H1 (cell line): ENCODE measurements around the gene ARMC6. TPM values are rescaled to one million over a fixed set of nuclear protein-coding genes. Genes with fewer than 3 reads are reported as not detected.

Experiments used
- CTCF ChIA-PET: fragments of 300-600 bp; sonication (Branson Sonifier 250); formaldehyde crosslinking; loops from one replicate; lab custom pipeline; 2021; ENCODE audit not compliant: partially characterized antibody; lab: Charles Lee
- POLR2A ChIA-PET: fragments of 300-600 bp; sonication (Branson Sonifier 250); formaldehyde crosslinking; loops from one replicate; lab custom pipeline; 2021; ENCODE audit warnings: inconsistent platforms; ENCODE audit not compliant: partially characterized antibody; lab: Charles Lee
- DNase-seq, 2 experiments: peaks; one replicate each; pipeline versions ENCODE4 v3.0.0 to v3.0.0-alpha.2; 2010 to 2022; ENCODE audit warnings: low spot score in 2 of 2, low read depth in 1 of 2, mixed read lengths in 1 of 2
- FAIRE-seq: peaks from 2 replicates; lab custom pipeline; 2011; peaks lifted over from hg19 to GRCh38; lab: Jason Lieb, UNC
- H2AFZ ChIP-seq: 2 replicates; pipeline ENCODE4 v1.8.1; 2012; ENCODE audit warnings: low read length, inconsistent platforms
- H2AK5ac ChIP-seq: 2 replicates; pipeline ENCODE4 v1.6.1; 2013; ENCODE audit warnings: low read depth, low read length
- H2BK120ac ChIP-seq: replicated peaks from 2 replicates; pipeline ENCODE3; 2013; ENCODE audit warnings: low read depth, low read length, inconsistent platforms
- H2BK12ac ChIP-seq: 2 replicates; pipeline ENCODE4 v1.6.1; 2013; ENCODE audit warnings: low read depth, low read length
- H2BK15ac ChIP-seq: 2 replicates; pipeline ENCODE4 v1.6.1; 2013; ENCODE audit warnings: low read length
- H2BK20ac ChIP-seq: 2 replicates; pipeline ENCODE4 v1.6.1; 2013; ENCODE audit warnings: low read length
- H2BK5ac ChIP-seq: 2 replicates; pipeline ENCODE4 v1.6.1; 2013; ENCODE audit warnings: low read depth, low read length
- H3K14ac ChIP-seq: 2 replicates; pipeline ENCODE4 v1.6.1; 2013; ENCODE audit warnings: inconsistent platforms; ENCODE audit not compliant: insufficient read length
- H3K18ac ChIP-seq: 2 replicates; pipeline ENCODE4 v1.6.1; 2013; ENCODE audit warnings: low read length; ENCODE audit errors: extremely low read depth
- H3K23ac ChIP-seq: 2 replicates; pipeline ENCODE4 v1.6.1; 2013; ENCODE audit warnings: inconsistent platforms; ENCODE audit not compliant: insufficient read length
- H3K23me2 ChIP-seq: 2 replicates; pipeline ENCODE4 v1.6.1; 2013; ENCODE audit warnings: low read depth, low read length
- H3K27ac ChIP-seq: 2 replicates; pipeline ENCODE4 v1.6.1; 2011; ENCODE audit warnings: low read depth, low read length, inconsistent platforms
- H3K27me3 ChIP-seq, 4 experiments: replicated peaks in 1 of 4; 1 replicate in 1 of 4; 2 replicates in 3 of 4; pipeline versions ENCODE4 v1.6.1 to v1.8.1; 2011 to 2013; ENCODE audit warnings: low read length in 3 of 4, mild to moderate bottlenecking in 3 of 4, inconsistent platforms in 2 of 4, mixed read lengths in 2 of 4, moderate library complexity in 1 of 4; ENCODE audit not compliant: control insufficient read depth in 3 of 4, insufficient read depth in 3 of 4; ENCODE audit errors: extremely low read depth in 1 of 4
- H3K36me3 ChIP-seq, 4 experiments: 2 replicates each; pipeline versions ENCODE4 v1.6.1 to v1.8.1; 2011 to 2013; ENCODE audit warnings: mild to moderate bottlenecking in 4 of 4, low read length in 3 of 4, moderate library complexity in 2 of 4, control low read depth in 1 of 4, inconsistent platforms in 1 of 4; ENCODE audit not compliant: insufficient read depth in 4 of 4, control insufficient read depth in 2 of 4
- H3K4ac ChIP-seq: replicated peaks from 2 replicates; pipeline ENCODE3; 2013; ENCODE audit warnings: low read length, low read depth, mixed read lengths, inconsistent platforms; ENCODE audit not compliant: insufficient read length
- H3K4me1 ChIP-seq, 4 experiments: replicated peaks in 1 of 4; 1 replicate in 1 of 4; 2 replicates in 3 of 4; pipeline versions ENCODE4 v1.6.1 to v1.8.1; 2011 to 2013; ENCODE audit warnings: low read length in 3 of 4, inconsistent platforms in 2 of 4, mixed read lengths in 1 of 4; ENCODE audit not compliant: insufficient read depth in 4 of 4, control insufficient read depth in 3 of 4
- H3K4me2 ChIP-seq, 2 experiments: 2 replicates each; pipeline versions ENCODE4 v1.6.1 to v1.8.1; 2011 to 2013; ENCODE audit warnings: low read depth in 2 of 2, low read length in 2 of 2, control low read depth in 1 of 2, inconsistent platforms in 1 of 2, mild to moderate bottlenecking in 1 of 2; ENCODE audit not compliant: insufficient read depth in 1 of 2
- H3K4me3 ChIP-seq, 4 experiments: fragments of 200-600, 300-600 bp in 1 of 4; sonication (generic), shearing (Covaris generic), sonication (Bioruptor Twin) in 1 of 4; 2 replicates each; pipeline versions ENCODE4 v1.5.1 to v1.8.1; 2011 to 2016; ENCODE audit warnings: low read length in 4 of 4, low read depth in 3 of 4, control low read depth in 2 of 4, inconsistent platforms in 2 of 4, mild to moderate bottlenecking in 2 of 4, mixed read lengths in 1 of 4, moderate library complexity in 1 of 4; ENCODE audit not compliant: insufficient read depth in 2 of 4; ENCODE audit errors: extremely low read depth in 1 of 4
- H3K56ac ChIP-seq: replicated peaks from 2 replicates; pipeline ENCODE3; 2013; ENCODE audit warnings: low read depth, mild to moderate bottlenecking, mixed read lengths, low read length, inconsistent platforms; ENCODE audit not compliant: insufficient read length
- H3K79me1 ChIP-seq: 2 replicates; pipeline ENCODE4 v1.6.1; 2013; ENCODE audit warnings: low read depth, low read length, control low read depth
- H3K79me2 ChIP-seq, 2 experiments: 2 replicates each; pipeline versions ENCODE4 v1.6.1 to v1.8.1; 2012 to 2013; ENCODE audit warnings: low read length in 2 of 2, mild to moderate bottlenecking in 2 of 2, inconsistent platforms in 1 of 2; ENCODE audit not compliant: insufficient read depth in 2 of 2, control insufficient read depth in 1 of 2
- H3K9ac ChIP-seq, 4 experiments: replicated peaks in 1 of 4; 1 replicate in 1 of 4; 2 replicates in 3 of 4; pipeline versions ENCODE4 v1.6.1 to v1.8.1; 2011 to 2013; ENCODE audit warnings: low read depth in 3 of 4, low read length in 3 of 4, control low read depth in 2 of 4, mild to moderate bottlenecking in 2 of 4, moderate library complexity in 2 of 4, inconsistent platforms in 1 of 4; ENCODE audit errors: extremely low read depth in 1 of 4
- H3K9me3 ChIP-seq, 2 experiments: 2 replicates each; pipeline versions ENCODE4 v1.6.1 to v1.8.1; 2012 to 2013; ENCODE audit warnings: mild to moderate bottlenecking in 2 of 2, moderate library complexity in 2 of 2, control low read depth in 1 of 2, inconsistent platforms in 1 of 2, low read depth in 1 of 2, low read length in 1 of 2, mixed read lengths in 1 of 2; ENCODE audit not compliant: insufficient read depth in 2 of 2
- H4K20me1 ChIP-seq, 2 experiments: replicated peaks in 1 of 2; 2 replicates each; pipeline versions ENCODE3 to v1.8.1; 2011 to 2013; ENCODE audit warnings: inconsistent platforms in 2 of 2, low read length in 2 of 2, mild to moderate bottlenecking in 1 of 2; ENCODE audit not compliant: insufficient read depth in 2 of 2, control insufficient read depth in 1 of 2
- H4K5ac ChIP-seq: 2 replicates; pipeline ENCODE4 v1.6.1; 2013; ENCODE audit warnings: low read length, low read depth, mixed read lengths, inconsistent platforms; ENCODE audit not compliant: insufficient read length
- H4K8ac ChIP-seq: 2 replicates; pipeline ENCODE4 v1.8.0; 2013; ENCODE audit warnings: mild to moderate bottlenecking, moderate library complexity, low read length, inconsistent platforms; ENCODE audit not compliant: insufficient read depth; ENCODE audit errors: extremely low read depth
- H4K91ac ChIP-seq: replicated peaks from 2 replicates; pipeline ENCODE3; 2013; ENCODE audit warnings: low read length, mixed read lengths, inconsistent platforms; ENCODE audit not compliant: insufficient read length
- BRCA1 ChIP-seq: IDR thresholded peaks from 2 replicates; pipeline ENCODE4 v1.6.1; 2012; ENCODE audit warnings: low read depth, low read length, improper control_type of control experiment
- CBX5 ChIP-seq: fragments of 300-800, 300-1000 bp; sonication (generic); IDR thresholded peaks from 2 replicates; pipeline ENCODE4 v1.7.1; 2016; ENCODE audit warnings: antibody characterized with exemption, low read length, low read depth
- CREB1 ChIP-seq: IDR thresholded peaks from 2 replicates; pipeline ENCODE4 v1.6.1; 2012; ENCODE audit warnings: inconsistent platforms
- HDAC6 ChIP-seq: IDR thresholded peaks from one replicate; pipeline ENCODE4 v1.7.1; 2012; ENCODE audit warnings: low read depth, mild to moderate bottlenecking, inconsistent platforms, low read length, moderate library complexity
- NRF1 ChIP-seq: IDR thresholded peaks from 2 replicates; pipeline ENCODE4 v1.6.1; 2011; ENCODE audit warnings: mild to moderate bottlenecking, low read depth, low read length, improper control_type of control experiment
- POLR2A ChIP-seq, 2 experiments: IDR thresholded peaks; 1 replicate in 1 of 2; 2 replicates in 1 of 2; pipeline ENCODE4 v1.6.1; 2011; ENCODE audit warnings: low read depth in 2 of 2, low read length in 2 of 2, mild to moderate bottlenecking in 2 of 2; ENCODE audit errors: control extremely low read depth in 1 of 2
- POLR2AphosphoS5 ChIP-seq: IDR thresholded peaks from 2 replicates; pipeline ENCODE4 v1.6.1; 2011; ENCODE audit warnings: low read depth, low read length
- SIRT6 ChIP-seq: IDR thresholded peaks from one replicate; pipeline ENCODE4 v1.7.1; 2012; ENCODE audit warnings: low read length, inconsistent platforms
- WGBS, 2 experiments: shearing (Covaris generic) in 1 of 2; methylation state at CpG; one replicate each; pipeline versions ENCODE4 v1.1.6 to v1.1.7; 2013 to 2015; ENCODE audit warnings: low lambda C conversion rate in 2 of 2, mixed read lengths in 2 of 2, inconsistent platforms in 1 of 2, low coverage in 1 of 2, missing lambda C conversion rate in 1 of 2; ENCODE audit not compliant: insufficient replicate concordance in 2 of 2, insufficient coverage in 1 of 2, insufficient read length in 1 of 2; ENCODE audit errors: extremely low coverage in 1 of 2, missing lambda C conversion rate in 1 of 2; 5-methylcytosine and 5-hydroxymethylcytosine counted together
- polyA plus RNA-seq, 7 experiments: library from polyadenylated mRNA; depleted of rRNA in 3 of 7; stranded (reverse) in 5 of 7; unstranded in 2 of 7; fragments of >200 nt in 5 of 7; fragments of 200-250 nt in 2 of 7; gene quantifications; 1 replicate in 5 of 7; 2 replicates in 1 of 7; 4 replicates in 1 of 7; pipeline versions ENCODE4 v1.2.1 to v1.2.3, GENCODE V29; 2011 to 2013; ENCODE audit warnings: missing spikeins in 2 of 7, mixed read lengths in 2 of 7
- total RNA-seq: library from RNA; stranded (reverse); fragmentation: NEBNext Ultra II Directional; extraction: Animal tissue kit (Norgen Biotek cat#: 25700); gene quantifications from 2 replicates; pipeline ENCODE4 v1.2.1, GENCODE V29; 2021

Gene ARMC6
- total and polyA plus RNA-seq, 2 of the 8 experiments (the other 6 are each of a cell fraction or from before 2014, with no cell fraction given): 67.1 to 68.3 TPM

DNA sequence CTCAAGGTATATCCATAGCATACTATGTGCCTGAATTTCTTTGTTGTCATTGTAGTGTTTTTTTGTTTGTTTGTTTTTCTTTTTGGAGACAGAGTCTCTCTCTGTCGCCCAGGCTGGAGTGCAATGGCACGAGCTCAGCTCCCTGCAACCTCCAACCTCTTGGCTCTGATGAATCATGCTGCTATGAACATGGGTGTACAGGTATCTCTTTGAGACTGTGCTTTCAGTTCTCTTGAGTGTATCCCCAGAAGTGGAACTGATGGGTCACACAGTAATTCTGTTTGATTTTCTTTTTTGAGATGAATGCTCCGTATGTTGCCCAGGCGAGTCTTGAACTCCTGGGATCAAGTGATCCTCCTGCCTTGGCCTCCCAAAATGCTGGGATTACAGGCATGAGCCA lies 16.7 kb downstream of the ARMC6 start:
- H3K36me3 ChIP-seq: peaks cover 15 to 38% (median 32%) of the 10 kb centered on the region in 4 experiments

More for the DNA sequence above, 16.7 kb downstream of the ARMC6 start:
- no peak overlapping the region for H3K18ac ChIP-seq
- no peak overlapping the region for H3K27ac ChIP-seq
- no peak overlapping the region for H2BK15ac ChIP-seq
- H3K23me2 ChIP-seq: no peaks in the 10 kb centered on the region
- H4K5ac ChIP-seq: no peak overlapping the region
- POLR2A ChIA-PET: interaction anchor here (0.6 to 1.4 kb wide), 2 partner anchors 10 to 580 kb away, joined by 3 read pairs; no protein-coding TSS in a partner anchor
- no peaks in the 10 kb centered on the region; a peak in 1 of 7 replicates for H3K27me3 ChIP-seq
- H4K8ac ChIP-seq: no peak overlapping the region
- CTCF ChIA-PET: interaction anchor here (1.0 to 6.8 kb wide), 8 partner anchors 10 to 178 kb away, joined by 3 to 58 read pairs (median 19); no protein-coding TSS in a partner anchor
- no peaks in the 10 kb centered on the region for H3K79me2 ChIP-seq
- H2BK20ac ChIP-seq: no peak overlapping the region
- no peak overlapping the region for H3K56ac ChIP-seq
- no peak overlapping the region for H3K9ac ChIP-seq
- H2BK12ac ChIP-seq: no peak overlapping the region
- no peak overlapping the region for H3K23ac ChIP-seq
- no peak overlapping the region for H3K4ac ChIP-seq
- H2AK5ac ChIP-seq: no peak overlapping the region
- no peak overlapping the region for H3K4me2 ChIP-seq
- 90% methylated on average over 4 of the region's 4 CpGs; no CpG with 5 or more reads in 1 of the 2 experiments for WGBS, 2 experiments
- no peak for TF ChIP-seq BRCA1
- no peak for TF ChIP-seq SIRT6
- no peak for TF ChIP-seq POLR2AphosphoS5
- no peak for TF ChIP-seq HDAC6
- no peak for TF ChIP-seq CBX5
- no peak for TF ChIP-seq NRF1
- TF ChIP-seq POLR2A (IDR thresholded peaks at IDR 0.05; ENCODE audit: control extremely low read depth in 1 of 2, low read depth in 2 of 2, low read length in 2 of 2): no peak
- no peak for TF ChIP-seq CREB1
- no peaks in the 10 kb centered on the region for H3K4me1 ChIP-seq
- no peak overlapping the region for H3K14ac ChIP-seq
- H4K91ac ChIP-seq: no peak overlapping the region
- no peak overlapping the region for H3K4me3 ChIP-seq
- no peak overlapping the region for H2BK5ac ChIP-seq
- H2AFZ ChIP-seq: no peak overlapping the region
- H3K79me1 ChIP-seq: peaks cover 4% of the 10 kb centered on the region; the same call in 1 of the 2 replicates
- FAIRE-seq: no peak
- H3K9me3 ChIP-seq: no peaks in the 10 kb centered on the region
- no peak overlapping the region for H2BK120ac ChIP-seq
- H4K20me1 ChIP-seq: peaks cover 13 to 14% of the 10 kb centered on the region in 2 experiments
- no peak for DNase-seq
